Measurements from ENCODE around the gene LYPLA2. TPM values are rescaled to one million over a fixed set of nuclear protein-coding genes. Genes with fewer than 3 reads are reported as not detected.

Gene LYPLA2
- total and polyA plus RNA-seq, 2 experiments from 2014 or later = 102 to 204 TPM

GRCh38 chr1:23824711-23825075 lies 33.7 kb downstream of the LYPLA2 start:
- DNase-seq (ENCODE audit: low spot score) (peak; percentile 53), ATAC-seq (peak; percentile 19)
- peak overlapping the region; percentile 92 for H3K27ac Mint-ChIP-seq
- no peaks in the 10 kb centered on the region for H4K20me1 ChIP-seq (replicated peaks; ENCODE audit: insufficient read depth)
- H3K27me3 Mint-ChIP-seq (ENCODE audit: insufficient read depth, low read depth, poor library complexity) = peaks cover 14% of the 10 kb centered on the region
- H3K4me3 Mint-ChIP-seq = peak overlapping the region; percentile 93
- H3K27ac ChIP-seq (ENCODE audit: low read depth) = peak overlapping the region; percentile 97
- H3K36me3 ChIP-seq (ENCODE audit: insufficient read depth) = no peaks in the 10 kb centered on the region
- no peaks in the 10 kb centered on the region for H3K27me3 ChIP-seq (ENCODE audit: insufficient read depth)
- no peaks in the 10 kb centered on the region; the same call in 2 of the 3 replicates for H3K9me3 Mint-ChIP-seq
- peak overlapping the region; percentile 96 for H2AFZ ChIP-seq
- peaks cover 3% of the 10 kb centered on the region; the same call in 2 of the 3 replicates for H3K4me1 Mint-ChIP-seq
- H3K36me3 Mint-ChIP-seq (ENCODE audit: low read depth) = no peaks in the 10 kb centered on the region
- H3K4me1 ChIP-seq (ENCODE audit: insufficient read depth) = peaks cover 7% of the 10 kb centered on the region
- peak overlapping the region; percentile 89 for H3K4me2 ChIP-seq
- H3K9me2 ChIP-seq (ENCODE audit: insufficient read depth) = no peaks in the 10 kb centered on the region
- peak overlapping the region; percentile 98 for H3K4me3 ChIP-seq
- no peak for TF ChIP-seq NANOG (IDR thresholded peaks at IDR 0.05; ENCODE audit: borderline replicate concordance)
- no peaks in the 10 kb centered on the region; the same call in 1 of the 2 replicates for H3K79me2 ChIP-seq (replicated peaks; ENCODE audit: insufficient read depth)
- 0 out of 2 replicates have a peak, but pooled peaks cover 6% of the 10 kb centered on the region for H3F3A ChIP-seq (replicated peaks; ENCODE audit: low read depth)

GRCh38 chr1:23825076-23825761 lies 34.3 kb downstream of the LYPLA2 start, which contains the start of gene HMGCL:
TSS of gene HMGCL (minus strand) at chr1:23825429. CDS start at chr1:23825415, 14 bp downstream.
- Histone ChIP-seq H4K20me1 (replicated peaks; ENCODE audit: insufficient read depth) (no peaks in the 10 kb centered on the region), H2AFZ (peak within 1 kb of the TSS; percentile 96), H3K4me1 (ENCODE audit: insufficient read depth) (peaks cover 7% of the 10 kb centered on the region), H3K4me2 (peak within 1 kb of the TSS; percentile 89), H3K27me3 (ENCODE audit: insufficient read depth) (no peaks in the 10 kb centered on the region), H3K79me2 (replicated peaks; ENCODE audit: insufficient read depth) (no peaks in the 10 kb centered on the region; the same call in 1 of the 2 replicates), H3K9me2 (ENCODE audit: insufficient read depth) (no peaks in the 10 kb centered on the region), H3K27ac (ENCODE audit: low read depth) (peak within 1 kb of the TSS; percentile 97), H3K36me3 (ENCODE audit: insufficient read depth) (no peaks in the 10 kb centered on the region), H3K4me3 (peak within 1 kb of the TSS; percentile 98), H3F3A (replicated peaks; ENCODE audit: low read depth) (0 out of 2 replicates have a peak, but pooled peaks cover 6% of the 10 kb centered on the region)
- H3K4me3 Mint-ChIP-seq = peak within 1 kb of the TSS; percentile 93
- DNase-seq (ENCODE audit: low spot score) (peak; percentile 94), ATAC-seq (peak; percentile 94)
- H3K4me1 Mint-ChIP-seq = peaks cover 3% of the 10 kb centered on the region; the same call in 2 of the 3 replicates
- no peaks in the 10 kb centered on the region; the same call in 2 of the 3 replicates for H3K9me3 Mint-ChIP-seq
- H3K36me3 Mint-ChIP-seq (ENCODE audit: low read depth) = no peaks in the 10 kb centered on the region
- peaks cover 14% of the 10 kb centered on the region for H3K27me3 Mint-ChIP-seq (ENCODE audit: insufficient read depth, low read depth, poor library complexity)
- TF ChIP-seq POLR2AphosphoS5 (IDR thresholded peaks at IDR 0.05; ENCODE audit: low read depth) (peak; percentile 88), CREB1 (CRISPR knock-in tag; IDR thresholded peaks at IDR 0.05; ENCODE audit: low read depth) (peak; percentile 43; the same call in 1 of the 2 replicates), ETS1 (IDR thresholded peaks at IDR 0.05) (peak; percentile 37; the same call in 1 of the 2 replicates), EZH2 (IDR thresholded peaks at IDR 0.05; ENCODE audit: low read depth, unreplicated experiment) (no peak), EZH2phosphoT487 (IDR thresholded peaks at IDR 0.05; ENCODE audit: unreplicated experiment) (no peak)
- H3K27ac Mint-ChIP-seq = peak within 1 kb of the TSS; percentile 92
